Stomach (tissue), 4 donors: Measurements from ENCODE around the gene CTNND2.

Source experiments
- CTCF ChIP-seq, 7 experiments: fragments of 450-650 bp in 4 of 7; fragments of 200-600 bp in 3 of 7; sonication (generic) in 3 of 7; IDR thresholded peaks; one replicate each; pipeline ENCODE4 v1.5.1; 2016 to 2019; ENCODE audit warnings: antibody characterized with exemption in 7 of 7, control low read depth in 2 of 7, mild to moderate bottlenecking in 1 of 7
- POLR2A ChIP-seq, 4 donors: fragments of 450-650 bp; IDR thresholded peaks; one replicate each; pipeline ENCODE4 v1.6.1; 2016; ENCODE audit warnings: antibody characterized with exemption in 4 of 4, control low read depth in 2 of 4, mild to moderate bottlenecking in 1 of 4, moderate library complexity in 1 of 4
- POLR2AphosphoS5 ChIP-seq, 3 donors: sonication (generic); formaldehyde crosslinking; IDR thresholded peaks; one replicate each; pipeline ENCODE4 v1.6.1; 2016; ENCODE audit warnings: antibody characterized with exemption in 3 of 3

- no peak for TF ChIP-seq CTCF (IDR thresholded peaks at IDR 0.05)
- TF ChIP-seq POLR2AphosphoS5 (IDR thresholded peaks at IDR 0.05) = no peak
- no peak for TF ChIP-seq POLR2A (IDR thresholded peaks at IDR 0.05)
Measured at GRCh38 chr5:10994091-10994986, 909.9 kb downstream of the CTNND2 start.
